HL-60 (cell line): ENCODE measurements around the gene LUZP2.

Source experiments
- DNase-seq, 2 experiments: peaks; one replicate each; pipeline ENCODE4 v3.0.0-alpha.2; 2010 to 2020; ENCODE audit warnings: low read depth in 1 of 2, low spot score in 1 of 2
- H3K27ac ChIP-seq: fragments of 250-450 bp; sonication (Bioruptor Pico); replicated peaks from 2 replicates; pipeline ENCODE4 v1.5.1; 2020; ENCODE audit warnings: mild to moderate bottlenecking, moderate library complexity
- H3K27me3 ChIP-seq: fragments of 250-450 bp; sonication (Bioruptor Pico); 2 replicates; pipeline ENCODE4 v1.5.1; 2021; ENCODE audit warnings: mild to moderate bottlenecking, moderate library complexity; ENCODE audit not compliant: insufficient read depth, poor library complexity, severe bottlenecking
- H3K4me3 ChIP-seq: replicated peaks from 2 replicates; pipeline ENCODE4 v1.5.1; 2011; ENCODE audit warnings: mild to moderate bottlenecking, control low read depth, low read length; ENCODE audit not compliant: insufficient read depth
- CTCF ChIP-seq: IDR thresholded peaks from one replicate; pipeline ENCODE4 v1.5.1; 2011; ENCODE audit warnings: low read length, control low read depth, inconsistent platforms; ENCODE audit not compliant: insufficient read depth
- GABPA ChIP-seq: IDR thresholded peaks from 2 replicates; pipeline ENCODE4 v1.6.1; 2012; ENCODE audit warnings: low read depth
- POLR2AphosphoS5 ChIP-seq: IDR thresholded peaks from 2 replicates; pipeline ENCODE4 v1.6.1; 2012; ENCODE audit warnings: low read depth
- REST ChIP-seq: IDR thresholded peaks from 2 replicates; pipeline ENCODE4 v1.6.1; 2012; ENCODE audit warnings: low read depth; ENCODE audit not compliant: insufficient replicate concordance
- SPI1 ChIP-seq: IDR thresholded peaks from 2 replicates; pipeline ENCODE4 v1.6.1; 2012; ENCODE audit warnings: low read depth, mild to moderate bottlenecking, borderline replicate concordance

The LUZP2 gene

GRCh38 chr11:24470431-24470830 lies 26.4 kb upstream of the LUZP2 start:
- Histone ChIP-seq H3K27ac (no peak overlapping the region), H3K27me3 (no peaks in the 10 kb centered on the region), H3K4me3 (no peak overlapping the region)
- no peak for TF ChIP-seq POLR2AphosphoS5
- no peak for TF ChIP-seq GABPA
- no peak for TF ChIP-seq SPI1
- no peak for TF ChIP-seq REST
- TF ChIP-seq CTCF = no peak
- no peak for DNase-seq

- no peaks in the 10 kb centered on the region for H3K27me3 ChIP-seq
- H3K4me3 ChIP-seq = no peak overlapping the region
- H3K27ac ChIP-seq = no peak overlapping the region
- no peak for DNase-seq
- TF ChIP-seq REST = no peak
- no peak for TF ChIP-seq GABPA
- no peak for TF ChIP-seq POLR2AphosphoS5
Measured at GRCh38 chr11:24471084-24471483, 25.8 kb upstream of the LUZP2 start.

GRCh38 chr11:24478718-24479117 lies 18.1 kb upstream of the LUZP2 start:
- Histone ChIP-seq H3K4me3 (no peak overlapping the region), H3K27me3 (no peaks in the 10 kb centered on the region), H3K27ac (no peak overlapping the region)
- TF ChIP-seq REST (no peak), POLR2AphosphoS5 (no peak), CTCF (no peak), GABPA (no peak), SPI1 (no peak)
- DNase-seq = no peak

GRCh38 chr11:24489477-24489876 lies 7.4 kb upstream of the LUZP2 start:
- no peak overlapping the region for H3K27ac ChIP-seq
- no peak for TF ChIP-seq POLR2AphosphoS5
- no peak for TF ChIP-seq REST
- TF ChIP-seq GABPA = no peak
- TF ChIP-seq SPI1 = no peak
- TF ChIP-seq CTCF = no peak
- H3K27me3 ChIP-seq = no peaks in the 10 kb centered on the region
- H3K4me3 ChIP-seq = no peak overlapping the region
- no peak for DNase-seq
